Liver (tissue), 9 donors: ENCODE measurements around the gene ERBB4. TPM values are rescaled to one million over a fixed set of nuclear protein-coding genes. Genes with fewer than 3 reads are reported as not detected.
A peak's percentile ranks its signal among the peaks of the same experiment; 100 is the strongest.

Experiments used
- DNase-seq: peaks from one replicate; pipeline ENCODE4 v3.0.0-alpha.2; 2017; ENCODE audit warnings: low spot score
- H3K27ac ChIP-seq, 2 donors: one replicate each; pipeline ENCODE4 v1.7.0; 2013; ENCODE audit warnings: inconsistent platforms in 2 of 2, low read length in 2 of 2, control low read depth in 1 of 2, low read depth in 1 of 2, mild to moderate bottlenecking in 1 of 2
- H3K27me3 ChIP-seq, 4 donors: one replicate each; pipeline versions ENCODE4 v1.6.1 to v1.7.0; 2013; ENCODE audit warnings: low read length in 3 of 4, inconsistent platforms in 1 of 4, mild to moderate bottlenecking in 1 of 4, moderate library complexity in 1 of 4; ENCODE audit not compliant: control insufficient read depth in 4 of 4, insufficient read depth in 4 of 4
- H3K36me3 ChIP-seq, 4 donors: one replicate each; pipeline versions ENCODE4 v1.6.1 to v1.7.0; 2013; ENCODE audit warnings: low read length in 3 of 4, mild to moderate bottlenecking in 3 of 4, low read depth in 1 of 4, moderate library complexity in 1 of 4; ENCODE audit not compliant: control insufficient read depth in 4 of 4, insufficient read depth in 3 of 4
- H3K4me1 ChIP-seq, 4 donors: one replicate each; pipeline versions ENCODE4 v1.6.1 to v1.7.0; 2013; ENCODE audit warnings: low read length in 3 of 4, mild to moderate bottlenecking in 3 of 4, moderate library complexity in 1 of 4; ENCODE audit not compliant: control insufficient read depth in 4 of 4, insufficient read depth in 4 of 4
- H3K4me3 ChIP-seq, 3 donors: one replicate each; pipeline versions ENCODE4 v1.6.1 to v1.7.0; 2013; ENCODE audit warnings: low read length in 3 of 3, control low read depth in 1 of 3, low read depth in 1 of 3, mild to moderate bottlenecking in 1 of 3
- H3K9ac ChIP-seq, 2 donors: one replicate each; pipeline ENCODE4 v1.7.0; 2013; ENCODE audit warnings: low read length in 2 of 2, mild to moderate bottlenecking in 2 of 2, moderate library complexity in 2 of 2, control low read depth in 1 of 2, low read depth in 1 of 2
- H3K9me3 ChIP-seq, 4 donors: one replicate each; pipeline versions ENCODE4 v1.6.1 to v1.7.0; 2013; ENCODE audit warnings: low read length in 3 of 4; ENCODE audit not compliant: control insufficient read depth in 4 of 4
- EGR1 ChIP-seq, 2 donors: IDR thresholded peaks; 2 replicates each; pipeline ENCODE4 v1.6.1; 2016 to 2018; ENCODE audit warnings: antibody characterized with exemption in 2 of 2, low read depth in 2 of 2
- FOXA1 ChIP-seq: IDR thresholded peaks from 2 replicates; pipeline ENCODE4 v1.6.1; 2016; ENCODE audit warnings: antibody characterized with exemption
- FOXA2 ChIP-seq: IDR thresholded peaks from 2 replicates; pipeline ENCODE4 v1.6.1; 2016; ENCODE audit warnings: antibody characterized with exemption
- GABPA ChIP-seq, 2 donors: IDR thresholded peaks in 1 of 2; conservative IDR thresholded peaks in 1 of 2; 2 replicates each; pipeline ENCODE4 v1.6.1; 2016; ENCODE audit warnings: antibody characterized with exemption in 2 of 2, mild to moderate bottlenecking in 1 of 2, moderate library complexity in 1 of 2
- HNF4A ChIP-seq, 2 donors: conservative IDR thresholded peaks; 2 replicates each; pipeline ENCODE4 v1.6.1; 2016; ENCODE audit warnings: antibody characterized with exemption in 2 of 2, mild to moderate bottlenecking in 2 of 2
- HNF4G ChIP-seq: IDR thresholded peaks from 2 replicates; pipeline ENCODE4 v1.6.1; 2016; ENCODE audit warnings: antibody characterized with exemption
- JUND ChIP-seq, 2 donors: IDR thresholded peaks; 2 replicates each; pipeline ENCODE4 v1.6.1; 2016; ENCODE audit warnings: antibody characterized with exemption in 2 of 2
- NR2F2 ChIP-seq: IDR thresholded peaks from 2 replicates; pipeline ENCODE4 v1.6.1; 2016; ENCODE audit warnings: antibody characterized with exemption
- RAD21 ChIP-seq, 2 donors: IDR thresholded peaks; 2 replicates each; pipeline ENCODE4 v1.6.1; 2016; ENCODE audit warnings: antibody characterized with exemption in 2 of 2, mild to moderate bottlenecking in 2 of 2
- REST ChIP-seq: IDR thresholded peaks from 2 replicates; pipeline ENCODE4 v1.6.1; 2016; ENCODE audit warnings: antibody characterized with exemption, mild to moderate bottlenecking
- RXRA ChIP-seq, 2 donors: IDR thresholded peaks; 2 replicates each; pipeline ENCODE4 v1.6.1; 2017 to 2018; ENCODE audit warnings: antibody characterized with exemption in 2 of 2, mild to moderate bottlenecking in 1 of 2
- SP1 ChIP-seq: IDR thresholded peaks from 2 replicates; pipeline ENCODE4 v1.6.1; 2018; ENCODE audit warnings: antibody characterized with exemption, mild to moderate bottlenecking
- TAF1 ChIP-seq: conservative IDR thresholded peaks from 2 replicates; pipeline ENCODE4 v1.6.1; 2016; ENCODE audit warnings: antibody characterized with exemption, mild to moderate bottlenecking
- YY1 ChIP-seq: IDR thresholded peaks from 2 replicates; pipeline ENCODE4 v1.6.1; 2016; ENCODE audit warnings: antibody characterized with exemption, mild to moderate bottlenecking
- ZBTB33 ChIP-seq: IDR thresholded peaks from 2 replicates; pipeline ENCODE4 v1.6.1; 2016; ENCODE audit warnings: antibody characterized with exemption
- WGBS: extraction: QIAGEN DNeasy Blood & Tissue Kit; methylation state at CpG from one replicate; pipeline ENCODE4 v1.1.7; 2013; 5-methylcytosine and 5-hydroxymethylcytosine counted together
- polyA plus RNA-seq, 2 donors: library from polyadenylated mRNA; stranded (reverse) in 1 of 2; unstranded in 1 of 2; fragments of 200-250 nt in 1 of 2; fragments of >200 nt in 1 of 2; fragmentation: Nextera tagmentation in 1 of 2; extraction: Ambion mirVana in 1 of 2; gene quantifications; one replicate each; pipeline versions ENCODE4 v1.2.1 to v1.2.3, GENCODE V29; 2013 to 2015
- total RNA-seq, 2 donors: library from RNA; depleted of rRNA; stranded (reverse); fragments of >200 nt; gene quantifications; one replicate each; pipeline ENCODE4 v1.2.3, GENCODE V29; 2014
- TF ChIP-seq, protein P1 (sequence below): IDR thresholded peaks from 2 replicates; pipeline ENCODE4 v1.6.1; 2016; ENCODE audit warnings: antibody characterized with exemption
- TF ChIP-seq, protein P2 (sequence below): fragments of 150-350 bp; IDR thresholded peaks from 2 replicates; pipeline ENCODE4 v1.5.1; 2017; ENCODE audit warnings: improper control_type of control experiment, low read depth, low read length; ENCODE audit not compliant: missing input control
- TF ChIP-seq, protein P3 (sequence below): IDR thresholded peaks from 2 replicates; pipeline ENCODE4 v1.6.1; 2016; ENCODE audit warnings: antibody characterized with exemption
- donor health status: healthy.
- donor health status: healthy.
- donor health status: healthy.
- donor health status: healthy.
- donor health status: healthy.

The ERBB4 gene
- total and polyA plus RNA-seq, 4 donors, result 0.03 to 0.42 TPM; not detected in 2

DNA sequence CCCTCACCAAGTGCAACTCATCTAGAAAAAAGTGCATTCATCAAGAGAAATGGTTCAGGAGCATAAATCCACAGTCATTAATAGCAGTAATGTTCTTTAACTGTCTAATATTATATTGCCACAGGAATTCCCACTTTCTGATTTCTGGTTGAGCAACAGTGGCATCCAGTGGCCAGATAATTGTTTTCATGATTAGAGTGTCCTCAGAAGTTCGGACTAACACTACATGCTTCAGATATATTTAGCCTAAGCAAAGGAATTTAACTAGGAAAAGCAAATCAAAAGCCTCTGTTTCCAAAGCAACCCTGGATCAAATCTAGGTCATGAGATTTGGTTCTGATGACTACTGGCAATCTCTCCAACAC is 9.8 kb upstream of the ERBB4 start:
- no peaks in the 10 kb centered on the region for H3K36me3 ChIP-seq
- WGBS, result 23% methylated on average over 1 of the region's 1 CpG
- H3K9ac ChIP-seq, result no peak overlapping the region
- no peaks in the 10 kb centered on the region for H3K27me3 ChIP-seq
- no peak for DNase-seq
- H3K4me3 ChIP-seq, result no peak overlapping the region
- TF ChIP-seq FOXA1, result no peak
- TF ChIP-seq HNF4G, result no peak
- TF ChIP-seq FOXA2, result no peak
- TF ChIP-seq HNF4A (conservative IDR thresholded peaks at IDR 0.05), result no peak
- TF ChIP-seq, protein P1, sequence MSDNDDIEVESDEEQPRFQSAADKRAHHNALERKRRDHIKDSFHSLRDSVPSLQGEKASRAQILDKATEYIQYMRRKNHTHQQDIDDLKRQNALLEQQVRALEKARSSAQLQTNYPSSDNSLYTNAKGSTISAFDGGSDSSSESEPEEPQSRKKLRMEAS, result no peak
- TF ChIP-seq SP1, result no peak
- TF ChIP-seq, protein P2, sequence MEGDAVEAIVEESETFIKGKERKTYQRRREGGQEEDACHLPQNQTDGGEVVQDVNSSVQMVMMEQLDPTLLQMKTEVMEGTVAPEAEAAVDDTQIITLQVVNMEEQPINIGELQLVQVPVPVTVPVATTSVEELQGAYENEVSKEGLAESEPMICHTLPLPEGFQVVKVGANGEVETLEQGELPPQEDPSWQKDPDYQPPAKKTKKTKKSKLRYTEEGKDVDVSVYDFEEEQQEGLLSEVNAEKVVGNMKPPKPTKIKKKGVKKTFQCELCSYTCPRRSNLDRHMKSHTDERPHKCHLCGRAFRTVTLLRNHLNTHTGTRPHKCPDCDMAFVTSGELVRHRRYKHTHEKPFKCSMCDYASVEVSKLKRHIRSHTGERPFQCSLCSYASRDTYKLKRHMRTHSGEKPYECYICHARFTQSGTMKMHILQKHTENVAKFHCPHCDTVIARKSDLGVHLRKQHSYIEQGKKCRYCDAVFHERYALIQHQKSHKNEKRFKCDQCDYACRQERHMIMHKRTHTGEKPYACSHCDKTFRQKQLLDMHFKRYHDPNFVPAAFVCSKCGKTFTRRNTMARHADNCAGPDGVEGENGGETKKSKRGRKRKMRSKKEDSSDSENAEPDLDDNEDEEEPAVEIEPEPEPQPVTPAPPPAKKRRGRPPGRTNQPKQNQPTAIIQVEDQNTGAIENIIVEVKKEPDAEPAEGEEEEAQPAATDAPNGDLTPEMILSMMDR, result peak; percentile 50
- TF ChIP-seq GABPA (IDR thresholded peaks at IDR 0.05 in 1 of 2, conservative IDR thresholded peaks at IDR 0.05 in 1 of 2), result no peak
- TF ChIP-seq RAD21 (IDR thresholded peaks at IDR 0.05), result peak; percentile 80 to 81
- H3K4me1 ChIP-seq, result no peaks in the 10 kb centered on the region
- H3K27ac ChIP-seq, result no peak overlapping the region
- no peaks in the 10 kb centered on the region for H3K9me3 ChIP-seq

- TF ChIP-seq GABPA (IDR thresholded peaks at IDR 0.05 in 1 of 2, conservative IDR thresholded peaks at IDR 0.05 in 1 of 2) (no peak), YY1 (no peak), RXRA (IDR thresholded peaks at IDR 0.05) (no peak), JUND (IDR thresholded peaks at IDR 0.05) (no peak), NR2F2 (no peak), EGR1 (IDR thresholded peaks at IDR 0.05; ENCODE audit: low read depth in 2 of 2) (no peak), TAF1 (no peak), ZBTB33 (no peak), REST (no peak), FOXA2 (no peak), FOXA1 (no peak), HNF4A (conservative IDR thresholded peaks at IDR 0.05) (no peak), HNF4G (no peak), RAD21 (IDR thresholded peaks at IDR 0.05) (no peak), SP1 (no peak)
- TF ChIP-seq, protein P2, result no peak
- TF ChIP-seq, protein P1, result no peak
- TF ChIP-seq, protein P3, sequence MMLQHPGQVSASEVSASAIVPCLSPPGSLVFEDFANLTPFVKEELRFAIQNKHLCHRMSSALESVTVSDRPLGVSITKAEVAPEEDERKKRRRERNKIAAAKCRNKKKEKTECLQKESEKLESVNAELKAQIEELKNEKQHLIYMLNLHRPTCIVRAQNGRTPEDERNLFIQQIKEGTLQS, result no peak
- H3K27ac ChIP-seq, result no peak overlapping the region
- no peak overlapping the region for H3K4me3 ChIP-seq
- no peaks in the 10 kb centered on the region for H3K4me1 ChIP-seq
- no peak overlapping the region for H3K9ac ChIP-seq
- H3K36me3 ChIP-seq, result no peaks in the 10 kb centered on the region
- no peak for DNase-seq
- H3K27me3 ChIP-seq, result no peaks in the 10 kb centered on the region
- no peaks in the 10 kb centered on the region for H3K9me3 ChIP-seq
Observed at GRCh38 chr2:212547716-212548454, 9.3 kb upstream of the ERBB4 start.
